SK-N-SH (cell line): ENCODE results near the gene COL9A3. TPM values are rescaled to one million over a fixed set of nuclear protein-coding genes. Genes with fewer than 3 reads are reported as not detected.

Experiments
- CTCF ChIA-PET: fragments of 300-600, 350-600 bp; formaldehyde crosslinking; extraction: SDS; loops from one replicate; lab custom pipeline; 2021; lab: Yijun Ruan, JAX
- POLR2A ChIA-PET: fragments of 350-600 bp; sonication (Branson Sonifier 250); formaldehyde crosslinking; extraction: SDS; loops from one replicate; lab custom pipeline; 2020; ENCODE audit warnings: antibody characterized with exemption, inconsistent platforms; lab: Yijun Ruan, JAX
- DNase-seq: peaks from one replicate; pipeline ENCODE4 v3.0.0; 2012
- H2AFZ ChIP-seq: fragments of 200-600 bp; sonication (generic); 2 replicates; pipeline ENCODE4 v1.8.1; 2016; ENCODE audit warnings: antibody characterized with exemption, mild to moderate bottlenecking, low read depth
- H3F3A ChIP-seq: fragments of 200-600 bp; sonication (generic); replicated peaks from 2 replicates; pipeline ENCODE3; 2016; ENCODE audit warnings: antibody characterized with exemption, mild to moderate bottlenecking; ENCODE audit not compliant: insufficient read depth
- H3K27ac ChIP-seq, 2 experiments: fragments of 200-500 bp in 1 of 2; fragments of 200-600 bp in 1 of 2; sonication (Bioruptor generic) in 1 of 2; sonication (generic), shearing (Covaris generic) in 1 of 2; 2 replicates each; pipeline versions ENCODE4 v1.5.1 to v1.6.1; 2014 to 2016; ENCODE audit warnings: low read depth in 2 of 2, inconsistent platforms in 1 of 2, low read length in 1 of 2, mild to moderate bottlenecking in 1 of 2, mixed read lengths in 1 of 2
- H3K27me3 ChIP-seq: fragments of 200-600 bp; sonication (generic), shearing (Covaris generic); 2 replicates; pipeline ENCODE4 v1.6.1; 2016; ENCODE audit warnings: mixed run types; ENCODE audit not compliant: insufficient read depth
- H3K36me3 ChIP-seq, 2 experiments: fragments of 200-500 bp in 1 of 2; fragments of 200-600 bp in 1 of 2; sonication (Bioruptor generic) in 1 of 2; sonication (generic) in 1 of 2; replicated peaks in 1 of 2; 2 replicates each; pipeline versions ENCODE3 to v1.5.1; 2014 to 2016; ENCODE audit warnings: low read length in 1 of 2, mild to moderate bottlenecking in 1 of 2; ENCODE audit not compliant: insufficient read depth in 2 of 2, control insufficient read depth in 1 of 2
- H3K4me1 ChIP-seq, 2 experiments: fragments of 200-500 bp in 1 of 2; fragments of 200-600 bp in 1 of 2; sonication (Bioruptor generic) in 1 of 2; sonication (generic), shearing (Covaris generic) in 1 of 2; 2 replicates each; pipeline versions ENCODE4 v1.5.1 to v1.6.1; 2014 to 2016; ENCODE audit warnings: low read depth in 1 of 2, low read length in 1 of 2, mixed run types in 1 of 2; ENCODE audit not compliant: insufficient read depth in 2 of 2, control insufficient read depth in 1 of 2
- H3K4me2 ChIP-seq: fragments of 200-600 bp; sonication (generic), shearing (Covaris generic); 2 replicates; pipeline ENCODE4 v1.6.1; 2017; ENCODE audit warnings: mixed run types
- H3K4me3 ChIP-seq, 2 experiments: fragments of 200-500 bp in 1 of 2; fragments of 200-600 bp in 1 of 2; sonication (Bioruptor generic) in 1 of 2; sonication (generic), shearing (Covaris generic) in 1 of 2; 2 replicates each; pipeline versions ENCODE4 v1.5.1 to v1.8.1; 2014 to 2016; ENCODE audit warnings: low read depth in 2 of 2, inconsistent platforms in 1 of 2, low read length in 1 of 2, mild to moderate bottlenecking in 1 of 2, mixed read lengths in 1 of 2, moderate library complexity in 1 of 2
- H3K79me2 ChIP-seq: fragments of 200-600 bp; sonication (generic); 2 replicates; pipeline ENCODE4 v1.8.1; 2017; ENCODE audit warnings: mild to moderate bottlenecking; ENCODE audit not compliant: insufficient read depth
- H3K9ac ChIP-seq: fragments of 200-600 bp; sonication (generic); 2 replicates; pipeline ENCODE4 v1.6.1; 2017; ENCODE audit warnings: mixed run types
- H3K9me2 ChIP-seq: fragments of 200-600 bp; sonication (generic); 2 replicates; pipeline ENCODE4 v1.6.1; 2017; ENCODE audit warnings: mixed run types
- H3K9me3 ChIP-seq: fragments of 200-600 bp; sonication (generic); 2 replicates; pipeline ENCODE4 v1.6.1; 2017; ENCODE audit warnings: mixed run types, mild to moderate bottlenecking, moderate library complexity
- H4K20me1 ChIP-seq: fragments of 200-600 bp; sonication (generic); 2 replicates; pipeline ENCODE4 v1.6.1; 2017; ENCODE audit warnings: mild to moderate bottlenecking, mixed run types; ENCODE audit not compliant: insufficient read depth
- ELF1 ChIP-seq: IDR thresholded peaks from 2 replicates; pipeline ENCODE4 v1.4.0; 2012
- FOSL2 ChIP-seq: IDR thresholded peaks from 2 replicates; pipeline ENCODE4 v1.4.0; 2012; ENCODE audit warnings: low read depth, mild to moderate bottlenecking, moderate library complexity, borderline replicate concordance
- FOXJ3 ChIP-seq: sonication (generic); formaldehyde crosslinking; IDR thresholded peaks from 2 replicates; pipeline ENCODE4 v1.5.1; 2020; ENCODE audit warnings: mild to moderate bottlenecking, missing genetic modification reagents
- MAX ChIP-seq: IDR thresholded peaks from 2 replicates; pipeline ENCODE4 v1.4.0; 2012; ENCODE audit warnings: low read depth
- NFIC ChIP-seq: IDR thresholded peaks from 2 replicates; pipeline ENCODE4 v1.4.0; 2012; ENCODE audit warnings: borderline replicate concordance
- NRF1 ChIP-seq: IDR thresholded peaks from 2 replicates; pipeline ENCODE4 v1.6.1; 2012; ENCODE audit warnings: low read depth, mild to moderate bottlenecking, low read length
- POLR2AphosphoS5 ChIP-seq: IDR thresholded peaks from 2 replicates; pipeline ENCODE4 v1.6.1; 2012; ENCODE audit warnings: low read depth, low read length
- RFX5 ChIP-seq: IDR thresholded peaks from 2 replicates; pipeline ENCODE4 v1.6.1; 2012; ENCODE audit warnings: mild to moderate bottlenecking, improper control_type of control experiment, low read length
- SMC3 ChIP-seq: IDR thresholded peaks from 2 replicates; pipeline ENCODE4 v1.6.1; 2012; ENCODE audit warnings: low read depth, low read length, improper control_type of control experiment
- TCF12 ChIP-seq: IDR thresholded peaks from 2 replicates; pipeline ENCODE4 v1.4.0; 2012
- TEAD4 ChIP-seq: IDR thresholded peaks from 2 replicates; pipeline ENCODE4 v1.4.0; 2012; ENCODE audit warnings: mild to moderate bottlenecking, borderline replicate concordance; ENCODE audit not compliant: insufficient read depth
- USF2 ChIP-seq: fragments of 150-350 bp; IDR thresholded peaks from 2 replicates; pipeline ENCODE4 v1.6.1; 2017; ENCODE audit warnings: antibody characterized with exemption, low read length, low read depth, borderline replicate concordance
- YY1 ChIP-seq: IDR thresholded peaks from 2 replicates; pipeline ENCODE4 v1.4.0; 2012; ENCODE audit warnings: low read depth, mild to moderate bottlenecking
- WGBS: methylation state at CpG from one replicate; pipeline ENCODE4 v1.1.6; 2017; ENCODE audit warnings: low lambda C conversion rate; 5-methylcytosine and 5-hydroxymethylcytosine counted together
- polyA plus RNA-seq, 3 experiments: library from polyadenylated mRNA; depleted of rRNA; stranded (reverse); fragments of >200 nt; gene quantifications; 2 replicates each; pipeline ENCODE4 v1.2.3, GENCODE V29; 2012
- TF ChIP-seq, protein P1 (sequence below): IDR thresholded peaks from 2 replicates; pipeline ENCODE4 v1.4.0; 2012; ENCODE audit warnings: low read depth, borderline replicate concordance
- TF ChIP-seq, protein P2 (sequence below): IDR thresholded peaks from 2 replicates; pipeline ENCODE4 v1.6.1; 2012; ENCODE audit warnings: mild to moderate bottlenecking, low read depth, low read length, moderate library complexity

Gene COL9A3
- polyA plus RNA-seq, 1 of the 3 experiments (the other 2 are of a cell fraction), result 2.5 TPM

DNA sequence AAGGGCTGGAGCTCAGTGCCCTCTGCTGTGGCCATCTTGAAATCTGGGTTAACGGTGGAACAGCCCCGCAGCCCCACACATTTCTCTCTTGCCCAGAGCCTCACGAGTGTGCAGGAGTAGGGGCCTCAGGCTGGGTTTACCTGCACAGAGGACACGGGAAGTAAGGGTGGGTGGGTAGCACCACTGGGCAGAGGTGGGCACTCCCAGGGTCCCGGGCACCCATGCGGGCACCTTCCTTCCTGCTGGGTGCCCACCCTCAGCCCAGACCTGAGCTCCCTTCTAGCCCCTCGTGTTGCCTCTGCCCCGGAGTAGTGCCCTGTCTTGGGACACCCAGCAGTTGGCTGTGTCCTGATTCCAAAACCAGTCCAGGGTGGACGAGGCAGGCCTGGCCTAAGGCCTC is 11.2 kb downstream of the COL9A3 start:
- no peak overlapping the region for H3K4me2 ChIP-seq
- H3K9ac ChIP-seq, result no peak overlapping the region
- 85% methylated on average over 4 of the region's 9 CpGs for WGBS
- TF ChIP-seq RFX5 (no peak), ELF1 (no peak), POLR2AphosphoS5 (no peak), SMC3 (no peak), NFIC (no peak), TCF12 (no peak), MAX (no peak), YY1 (no peak), TEAD4 (no peak), USF2 (no peak), NRF1 (no peak), FOXJ3 (CRISPR knock-in tag) (no peak), FOSL2 (no peak)
- TF ChIP-seq, protein P1, sequence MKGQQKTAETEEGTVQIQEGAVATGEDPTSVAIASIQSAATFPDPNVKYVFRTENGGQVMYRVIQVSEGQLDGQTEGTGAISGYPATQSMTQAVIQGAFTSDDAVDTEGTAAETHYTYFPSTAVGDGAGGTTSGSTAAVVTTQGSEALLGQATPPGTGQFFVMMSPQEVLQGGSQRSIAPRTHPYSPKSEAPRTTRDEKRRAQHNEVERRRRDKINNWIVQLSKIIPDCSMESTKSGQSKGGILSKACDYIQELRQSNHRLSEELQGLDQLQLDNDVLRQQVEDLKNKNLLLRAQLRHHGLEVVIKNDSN, result no peak
- TF ChIP-seq, protein P2, sequence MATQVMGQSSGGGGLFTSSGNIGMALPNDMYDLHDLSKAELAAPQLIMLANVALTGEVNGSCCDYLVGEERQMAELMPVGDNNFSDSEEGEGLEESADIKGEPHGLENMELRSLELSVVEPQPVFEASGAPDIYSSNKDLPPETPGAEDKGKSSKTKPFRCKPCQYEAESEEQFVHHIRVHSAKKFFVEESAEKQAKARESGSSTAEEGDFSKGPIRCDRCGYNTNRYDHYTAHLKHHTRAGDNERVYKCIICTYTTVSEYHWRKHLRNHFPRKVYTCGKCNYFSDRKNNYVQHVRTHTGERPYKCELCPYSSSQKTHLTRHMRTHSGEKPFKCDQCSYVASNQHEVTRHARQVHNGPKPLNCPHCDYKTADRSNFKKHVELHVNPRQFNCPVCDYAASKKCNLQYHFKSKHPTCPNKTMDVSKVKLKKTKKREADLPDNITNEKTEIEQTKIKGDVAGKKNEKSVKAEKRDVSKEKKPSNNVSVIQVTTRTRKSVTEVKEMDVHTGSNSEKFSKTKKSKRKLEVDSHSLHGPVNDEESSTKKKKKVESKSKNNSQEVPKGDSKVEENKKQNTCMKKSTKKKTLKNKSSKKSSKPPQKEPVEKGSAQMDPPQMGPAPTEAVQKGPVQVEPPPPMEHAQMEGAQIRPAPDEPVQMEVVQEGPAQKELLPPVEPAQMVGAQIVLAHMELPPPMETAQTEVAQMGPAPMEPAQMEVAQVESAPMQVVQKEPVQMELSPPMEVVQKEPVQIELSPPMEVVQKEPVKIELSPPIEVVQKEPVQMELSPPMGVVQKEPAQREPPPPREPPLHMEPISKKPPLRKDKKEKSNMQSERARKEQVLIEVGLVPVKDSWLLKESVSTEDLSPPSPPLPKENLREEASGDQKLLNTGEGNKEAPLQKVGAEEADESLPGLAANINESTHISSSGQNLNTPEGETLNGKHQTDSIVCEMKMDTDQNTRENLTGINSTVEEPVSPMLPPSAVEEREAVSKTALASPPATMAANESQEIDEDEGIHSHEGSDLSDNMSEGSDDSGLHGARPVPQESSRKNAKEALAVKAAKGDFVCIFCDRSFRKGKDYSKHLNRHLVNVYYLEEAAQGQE, result no peak
- H3K27me3 ChIP-seq, result no peaks in the 10 kb centered on the region
- H3K79me2 ChIP-seq, result no peaks in the 10 kb centered on the region
- H2AFZ ChIP-seq, result no peak overlapping the region
- no peaks in the 10 kb centered on the region for H4K20me1 ChIP-seq
- no peaks in the 10 kb centered on the region for H3K9me2 ChIP-seq
- H3K27ac ChIP-seq, result no peak overlapping the region
- no peak overlapping the region for H3K4me3 ChIP-seq
- H3K4me1 ChIP-seq, result peaks cover 5 to 41% of the 10 kb centered on the region in 2 experiments; a peak in 2 of 4 replicates
- no peaks in the 10 kb centered on the region for H3K9me3 ChIP-seq
- ChIA-PET POLR2A (no interaction called here), CTCF (no interaction called here)
- DNase-seq, result no peak
- no peaks in the 10 kb centered on the region for H3K36me3 ChIP-seq
- peaks cover 4% of the 10 kb centered on the region for H3F3A ChIP-seq
